ENCODE data around the gene IFNA21.
A peak's percentile ranks its signal among the peaks of the same experiment; 100 is the strongest.
"Not testable (repeated sequence)": the region's sequence is repeated elsewhere in the genome, so short reads cannot be mapped to it uniquely, and the experiment has no call there.

Gene IFNA21

GRCh38 chr9:21171351-21171750 is 4.9 kb upstream of the IFNA21 start:
- Mint-ChIP-seq H3K4me3 (no peak overlapping the region), H3K9me3 (no peaks in the 10 kb centered on the region), H3K36me3 (no peaks in the 10 kb centered on the region), H3K27ac (no peak overlapping the region), H3K4me1 (no peaks in the 10 kb centered on the region), H3K27me3 (no peaks in the 10 kb centered on the region)
- DNase-seq (no peak), ATAC-seq (replicated peaks) (no peak)

- H3K4me3 Mint-ChIP-seq = no peak overlapping the region
- H3K27ac Mint-ChIP-seq = no peak overlapping the region
- DNase-seq (no peak), ATAC-seq (replicated peaks) (no peak)
- no peaks in the 10 kb centered on the region for H3K27me3 Mint-ChIP-seq
- H3K9me3 Mint-ChIP-seq = no peaks in the 10 kb centered on the region
- no peaks in the 10 kb centered on the region for H3K36me3 Mint-ChIP-seq
- H3K4me1 Mint-ChIP-seq = peaks cover 0 to under 1% of the 10 kb centered on the region in 2 donors
Measured at GRCh38 chr9:21165516-21165915, 944 bp downstream of the IFNA21 start.

GRCh38 chr9:21160178-21160577 is 6.3 kb downstream of the IFNA21 start:
- H3K27ac Mint-ChIP-seq = no peak overlapping the region
- H3K27me3 Mint-ChIP-seq = peaks cover 0 to 6% of the 10 kb centered on the region in 2 donors
- peaks cover 0 to 2% of the 10 kb centered on the region in 2 donors for H3K36me3 Mint-ChIP-seq
- H3K4me3 Mint-ChIP-seq = no peak overlapping the region
- H3K4me1 Mint-ChIP-seq = peaks cover 3 to 8% of the 10 kb centered on the region in 2 donors
- ATAC-seq (replicated peaks) (no peak), DNase-seq (no peak)
- peaks cover 0 to 3% of the 10 kb centered on the region in 2 donors for H3K9me3 Mint-ChIP-seq

GRCh38 chr9:21155501-21155900 is 11.0 kb downstream of the IFNA21 start:
- Mint-ChIP-seq H3K4me1 (peaks cover 7 to 13% of the 10 kb centered on the region in 2 donors), H3K9me3 (peaks cover 0 to 3% of the 10 kb centered on the region in 2 donors), H3K36me3 (peaks cover 0 to 2% of the 10 kb centered on the region in 2 donors), H3K27me3 (peaks cover 4 to 11% of the 10 kb centered on the region in 2 donors), H3K27ac (no peak overlapping the region), H3K4me3 (no peak overlapping the region)
- DNase-seq = no peak
- no peak for ATAC-seq (replicated peaks)

GRCh38 chr9:21154018-21154608 is 12.3 kb downstream of the IFNA21 start:
- peak in 1 of 2 donors; percentile 41 for ATAC-seq (replicated peaks)
- H3K4me3 Mint-ChIP-seq = no peak overlapping the region
- no peak for DNase-seq
- H3K9me3 Mint-ChIP-seq = peaks cover 0 to 4% of the 10 kb centered on the region in 2 donors
- H3K27ac Mint-ChIP-seq = no peak overlapping the region
- H3K36me3 Mint-ChIP-seq = peaks cover 0 to 5% of the 10 kb centered on the region in 2 donors
- peaks cover 4 to 11% of the 10 kb centered on the region in 2 donors for H3K27me3 Mint-ChIP-seq
- peaks cover 3 to 5% of the 10 kb centered on the region in 2 donors for H3K4me1 Mint-ChIP-seq

- peaks cover 0 to 7% of the 10 kb centered on the region in 2 donors for H3K36me3 Mint-ChIP-seq
- H3K4me1 Mint-ChIP-seq = peaks cover 3 to 5% of the 10 kb centered on the region in 2 donors
- H3K4me3 Mint-ChIP-seq = no peak overlapping the region
- ATAC-seq (replicated peaks) (no peak), DNase-seq (no peak)
- H3K27me3 Mint-ChIP-seq = peaks cover 4 to 11% of the 10 kb centered on the region in 2 donors
- peaks cover 1 to 7% of the 10 kb centered on the region in 2 donors for H3K9me3 Mint-ChIP-seq
- no peak overlapping the region for H3K27ac Mint-ChIP-seq
Measured at GRCh38 chr9:21153336-21154017, 13.0 kb downstream of the IFNA21 start.

- Mint-ChIP-seq H3K9me3 (peaks cover 9 to 10% of the 10 kb centered on the region in 2 donors), H3K27me3 (no peaks in the 10 kb centered on the region), H3K36me3 (peaks cover 0 to 3% of the 10 kb centered on the region in 2 donors), H3K4me1 (peaks cover 13 to 18% of the 10 kb centered on the region in 2 donors), H3K27ac (no peak overlapping the region), H3K4me3 (no peak overlapping the region)
- ATAC-seq (replicated peaks) = peak in 1 of 2 donors; percentile 33
- no peak for DNase-seq
Measured at GRCh38 chr9:21144603-21145002, 21.9 kb downstream of the IFNA21 start.

- no peak within 1 kb of the TSS for H3K27ac Mint-ChIP-seq
- ATAC-seq (replicated peaks) = no peak
- H3K36me3 Mint-ChIP-seq = no peaks in the 10 kb centered on the region
- DNase-seq = no peak
- peaks cover 13 to 18% of the 10 kb centered on the region in 2 donors for H3K4me1 Mint-ChIP-seq
- no peaks in the 10 kb centered on the region for H3K9me3 Mint-ChIP-seq
- no peaks in the 10 kb centered on the region for H3K27me3 Mint-ChIP-seq
- H3K4me3 Mint-ChIP-seq = no peak within 1 kb of the TSS
Measured at GRCh38 chr9:21141427-21141882, 25.0 kb downstream of the IFNA21 start, which contains the start of gene IFNW1. Gene IFNW1, minus strand, starts transcription at chr9:21141832. Its CDS starts 262 bp downstream, at chr9:21141570.

GRCh38 chr9:21137020-21137419 is 29.4 kb downstream of the IFNA21 start:
- no peaks in the 10 kb centered on the region for H3K9me3 Mint-ChIP-seq
- H3K36me3 Mint-ChIP-seq = no peaks in the 10 kb centered on the region
- H3K27ac Mint-ChIP-seq = no peak overlapping the region
- peaks cover 0 to 7% of the 10 kb centered on the region in 2 donors for H3K4me1 Mint-ChIP-seq
- no peak overlapping the region for H3K4me3 Mint-ChIP-seq
- ATAC-seq (replicated peaks) = no peak
- DNase-seq = no peak
- peaks cover 0 to 10% of the 10 kb centered on the region in 2 donors for H3K27me3 Mint-ChIP-seq

GRCh38 chr9:21135736-21136135 is 30.7 kb downstream of the IFNA21 start:
- Mint-ChIP-seq H3K9me3 (no peaks in the 10 kb centered on the region), H3K4me1 (no peaks in the 10 kb centered on the region), H3K27me3 (peaks cover 0 to 10% of the 10 kb centered on the region in 2 donors), H3K4me3 (no peak overlapping the region), H3K27ac (no peak overlapping the region), H3K36me3 (no peaks in the 10 kb centered on the region)
- DNase-seq (no peak), ATAC-seq (replicated peaks) (no peak)

GRCh38 chr9:21128186-21128585 is 38.3 kb downstream of the IFNA21 start:
- H3K4me3 Mint-ChIP-seq; H3K36me3 Mint-ChIP-seq; H3K27ac Mint-ChIP-seq; H3K9me3 Mint-ChIP-seq; DNase-seq; H3K4me1 Mint-ChIP-seq; ATAC-seq (replicated peaks): not testable (repeated sequence)
- peaks cover 9 to 20% of the 10 kb centered on the region in 2 donors for H3K27me3 Mint-ChIP-seq

- Mint-ChIP-seq H3K4me1 (peaks cover 11 to 14% of the 10 kb centered on the region in 2 donors), H3K36me3 (no peaks in the 10 kb centered on the region), H3K27me3 (peaks cover 9 to 29% of the 10 kb centered on the region in 2 donors), H3K9me3 (peaks cover 2 to 4% of the 10 kb centered on the region in 2 donors), H3K4me3 (no peak overlapping the region), H3K27ac (peak overlapping the region; percentile 2)
- DNase-seq (no peak), ATAC-seq (replicated peaks) (peak; percentile 95 to 98)
Measured at GRCh38 chr9:21121595-21122251, 44.7 kb downstream of the IFNA21 start.

- Mint-ChIP-seq H3K27me3 (peaks cover 9 to 25% of the 10 kb centered on the region in 2 donors), H3K4me1 (peaks cover 11 to 14% of the 10 kb centered on the region in 2 donors), H3K27ac (no peak overlapping the region), H3K36me3 (no peaks in the 10 kb centered on the region), H3K4me3 (no peak overlapping the region), H3K9me3 (peaks cover 2 to 4% of the 10 kb centered on the region in 2 donors)
- DNase-seq (peak; percentile 22), ATAC-seq (replicated peaks) (peak; percentile 75 to 89)
Measured at GRCh38 chr9:21121079-21121478, 45.4 kb downstream of the IFNA21 start.

GRCh38 chr9:21119093-21119770 is 47.2 kb downstream of the IFNA21 start:
- no peak for DNase-seq
- Mint-ChIP-seq H3K36me3 (no peaks in the 10 kb centered on the region), H3K27me3 (peaks cover 10 to 19% of the 10 kb centered on the region in 2 donors), H3K27ac (no peak overlapping the region), H3K9me3 (peaks cover 0 to 2% of the 10 kb centered on the region in 2 donors), H3K4me1 (peaks cover 11 to 14% of the 10 kb centered on the region in 2 donors), H3K4me3 (no peak overlapping the region)
- no peak for ATAC-seq (replicated peaks)
